ENCODE results near the gene TKT. TPM values are rescaled to one million over a fixed set of nuclear protein-coding genes. Genes with fewer than 3 reads are reported as not detected.

Gene TKT
- total RNA-seq, 4 donors from 2014 or later, result 468 to 962 (median 800) TPM

- intact Hi-C loops (cut with DNase I), result no loop called here
- Histone ChIP-seq H3K4me3 (replicated peaks in 1 of 3) (no peak overlapping the region), H3K27ac (peak overlapping the region; percentile 73 to 88 (median 83)), H3K4me1 (peaks cover 19 to 40% of the 10 kb centered on the region in 2 donors), H3K9me3 (no peaks in the 10 kb centered on the region), H3K27me3 (no peaks in the 10 kb centered on the region), H3K36me3 (peaks cover 24 to 34% of the 10 kb centered on the region in 2 donors)
- DNase-seq, result peak; percentile 54 to 68
- TF ChIP-seq CTCF (IDR thresholded peaks at IDR 0.05) (no peak), POLR2A (IDR thresholded peaks at IDR 0.05) (no peak)
- WGBS, 2 donors, result 43 to 44% methylated on average over 3 of the region's 3 CpGs
Measured at GRCh38 chr3:53192608-53193007, 63.2 kb downstream of the TKT start.

GRCh38 chr3:53191836-53192480 is 63.9 kb downstream of the TKT start:
- Histone ChIP-seq H3K27me3 (no peaks in the 10 kb centered on the region), H3K9me3 (no peaks in the 10 kb centered on the region), H3K4me3 (replicated peaks in 1 of 3) (no peak overlapping the region), H3K27ac (peak overlapping the region in 1 of 3 donors; percentile 73), H3K4me1 (peaks cover 19 to 40% of the 10 kb centered on the region in 2 donors), H3K36me3 (peaks cover 31 to 37% of the 10 kb centered on the region in 2 donors)
- intact Hi-C loops (cut with DNase I), result no loop called here
- no peak for TF ChIP-seq CTCF (IDR thresholded peaks at IDR 0.05)
- TF ChIP-seq POLR2A (IDR thresholded peaks at IDR 0.05), result no peak
- no peak for DNase-seq
- WGBS, 2 donors, result 89 to 90% methylated on average over 16 of the region's 16 CpGs

- no peak for TF ChIP-seq POLR2A (IDR thresholded peaks at IDR 0.05)
- TF ChIP-seq CTCF (IDR thresholded peaks at IDR 0.05), result no peak
- no peaks in the 10 kb centered on the region for H3K27me3 ChIP-seq
- H3K9me3 ChIP-seq, result no peaks in the 10 kb centered on the region
- peaks cover 44 to 50% of the 10 kb centered on the region in 2 donors for H3K36me3 ChIP-seq
- intact Hi-C loops (cut with DNase I), result no loop called here
- no peak overlapping the region for H3K27ac ChIP-seq
- 84 to 95% methylated on average over 3 of the region's 3 CpGs for WGBS, 2 donors
- no peak overlapping the region for H3K4me3 ChIP-seq (replicated peaks in 1 of 3)
- no peak for DNase-seq
- H3K4me1 ChIP-seq, result peaks cover 19 to 35% of the 10 kb centered on the region in 2 donors
Measured at GRCh38 chr3:53190659-53191058, 65.2 kb downstream of the TKT start.

- 94 to 100% methylated on average over 2 of the region's 3 CpGs for WGBS, 2 donors
- no peak overlapping the region for H3K4me3 ChIP-seq (replicated peaks in 1 of 3)
- intact Hi-C loops (cut with DNase I), result no loop called here
- no peak for DNase-seq
- no peak overlapping the region for H3K27ac ChIP-seq
- H3K9me3 ChIP-seq, result no peaks in the 10 kb centered on the region
- peaks cover 13 to 26% of the 10 kb centered on the region in 2 donors for H3K4me1 ChIP-seq
- H3K36me3 ChIP-seq, result peaks cover 55 to 60% of the 10 kb centered on the region in 2 donors
- TF ChIP-seq CTCF (IDR thresholded peaks at IDR 0.05) (no peak), POLR2A (IDR thresholded peaks at IDR 0.05) (no peak)
- no peaks in the 10 kb centered on the region for H3K27me3 ChIP-seq
Measured at GRCh38 chr3:53189276-53189675, 66.5 kb downstream of the TKT start.

- no peaks in the 10 kb centered on the region for H3K27me3 ChIP-seq
- TF ChIP-seq POLR2A (IDR thresholded peaks at IDR 0.05) (no peak), CTCF (IDR thresholded peaks at IDR 0.05) (no peak)
- peak overlapping the region in 1 of 3 donors; percentile 0 for H3K27ac ChIP-seq
- DNase-seq, result no peak
- peaks cover 58 to 63% of the 10 kb centered on the region in 2 donors for H3K36me3 ChIP-seq
- WGBS, 2 donors, result 94 to 97% methylated on average over 11 of the region's 13 CpGs
- no peak overlapping the region for H3K4me3 ChIP-seq (replicated peaks in 1 of 3)
- H3K4me1 ChIP-seq, result peaks cover 8 to 20% of the 10 kb centered on the region in 2 donors
- intact Hi-C loops (cut with DNase I), result no loop called here
- H3K9me3 ChIP-seq, result no peaks in the 10 kb centered on the region
Measured at GRCh38 chr3:53188720-53189119, 67.1 kb downstream of the TKT start.
